Loucy (cell line): Measurements from ENCODE around the gene TMED9.
A peak's percentile ranks its signal among the peaks of the same experiment; 100 is the strongest.

Experiments
- H2AFZ ChIP-seq: fragments of 200-600 bp; sonication (generic); 2 replicates; pipeline ENCODE4 v1.6.0; 2016; ENCODE audit warnings: antibody characterized with exemption, mild to moderate bottlenecking, low read length, moderate library complexity
- H3F3A ChIP-seq: fragments of 200-600 bp; 2 replicates; pipeline ENCODE4 v1.6.0; 2016; ENCODE audit warnings: antibody characterized with exemption, low read depth, mild to moderate bottlenecking
- H3K27me3 ChIP-seq: fragments of 200-600 bp; sonication (generic); 2 replicates; pipeline ENCODE4 v1.6.1; 2014; ENCODE audit warnings: low read length, mild to moderate bottlenecking; ENCODE audit not compliant: insufficient read depth, poor library complexity, severe bottlenecking
- H3K36me3 ChIP-seq: fragments of 200-600 bp; sonication (generic); 2 replicates; pipeline ENCODE4 v1.6.1; 2016; ENCODE audit warnings: low read length; ENCODE audit not compliant: insufficient read depth
- H3K4me1 ChIP-seq: fragments of 200-600 bp; sonication (generic); 2 replicates; pipeline ENCODE4 v1.5.1; 2014; ENCODE audit warnings: low read length, mild to moderate bottlenecking; ENCODE audit not compliant: insufficient read depth, poor library complexity, severe bottlenecking
- H3K4me2 ChIP-seq: fragments of 200-600 bp; sonication (generic); 2 replicates; pipeline ENCODE4 v1.6.0; 2014; ENCODE audit warnings: antibody characterized with exemption, low read length, low read depth, mild to moderate bottlenecking; ENCODE audit not compliant: poor library complexity, severe bottlenecking
- H3K4me3 ChIP-seq: fragments of 200-600 bp; sonication (generic); 2 replicates; pipeline ENCODE4 v1.5.1; 2014; ENCODE audit warnings: low read length, mild to moderate bottlenecking, mixed read lengths; ENCODE audit not compliant: poor library complexity, severe bottlenecking
- H3K79me2 ChIP-seq: fragments of 200-600 bp; sonication (generic); 2 replicates; pipeline ENCODE4 v1.6.1; 2014; ENCODE audit warnings: low read length; ENCODE audit not compliant: insufficient read depth
- H3K9ac ChIP-seq: fragments of 200-600 bp; sonication (generic); 2 replicates; pipeline ENCODE4 v1.6.0; 2014; ENCODE audit warnings: mild to moderate bottlenecking, low read depth, low read length, moderate library complexity; ENCODE audit not compliant: poor library complexity, severe bottlenecking
- H3K9me2 ChIP-seq: fragments of 200-600 bp; sonication (generic); replicated peaks from 2 replicates; pipeline ENCODE4 v1.6.1; 2016; ENCODE audit warnings: low read depth, low read length, mixed read lengths
- H3K9me3 ChIP-seq: fragments of 200-600 bp; sonication (generic); 2 replicates; pipeline ENCODE4 v1.6.1; 2014; ENCODE audit warnings: mild to moderate bottlenecking, antibody characterized with exemption, low read length, low read depth; ENCODE audit not compliant: insufficient read depth
- H4K20me1 ChIP-seq: fragments of 200-600 bp; sonication (generic); 2 replicates; pipeline ENCODE4 v1.6.0; 2014; ENCODE audit warnings: antibody characterized with exemption, low read length, mild to moderate bottlenecking; ENCODE audit not compliant: insufficient read depth, poor library complexity, severe bottlenecking
- CTCF ChIP-seq: fragments of 200-600 bp; sonication (generic); conservative IDR thresholded peaks from 2 replicates; pipeline ENCODE4 v1.5.1; 2014; ENCODE audit warnings: mild to moderate bottlenecking, antibody characterized with exemption, low read length
- EZH2phosphoT487 ChIP-seq: fragments of 200-600 bp; IDR thresholded peaks from 2 replicates; pipeline ENCODE4 v1.6.1; 2018; ENCODE audit warnings: antibody characterized with exemption, mild to moderate bottlenecking, moderate library complexity, borderline replicate concordance

Gene TMED9

DNA sequence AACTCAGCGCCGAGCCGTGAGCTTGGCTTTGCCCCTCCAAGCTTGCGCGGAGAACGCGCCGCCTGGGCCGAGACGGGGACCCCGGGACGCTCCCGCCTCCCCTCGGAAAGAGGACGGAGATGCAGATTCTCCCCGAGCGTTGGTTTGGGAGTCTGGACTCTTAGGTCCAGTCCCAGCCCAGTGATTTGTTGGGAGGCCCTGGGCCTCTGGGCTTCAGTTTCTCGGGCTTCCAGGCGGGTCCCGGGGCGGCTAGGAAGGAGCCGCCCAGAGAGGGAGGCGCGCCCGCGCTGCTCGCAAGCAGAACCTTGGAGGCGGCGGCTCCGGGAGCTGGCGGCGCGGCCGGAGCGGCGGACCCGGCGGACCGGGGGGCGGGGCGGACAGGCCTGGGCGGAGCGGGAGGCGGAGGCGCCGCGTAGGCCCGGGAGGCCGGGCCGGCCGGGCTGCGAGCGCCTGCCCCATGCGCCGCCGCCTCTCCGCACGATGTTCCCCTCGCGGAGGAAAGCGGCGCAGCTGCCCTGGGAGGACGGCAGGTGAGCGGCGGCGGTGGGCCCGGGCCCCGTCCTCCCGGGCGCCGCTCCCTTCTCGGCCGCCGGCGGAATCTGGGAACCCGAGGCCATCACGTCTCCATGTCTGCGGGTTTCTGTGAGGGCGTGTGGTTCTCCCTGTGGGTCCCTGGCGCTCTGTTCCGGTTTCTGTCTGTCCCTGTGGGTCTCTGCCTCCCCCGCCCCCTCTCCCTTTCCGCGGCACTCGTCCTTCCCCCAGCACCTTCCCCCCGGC is 7.9 kb downstream of the TMED9 start, which contains the start of gene B4GALT7:
Gene B4GALT7 (plus strand): TSS at position 402 of the 777 bp plus-strand sequence. CDS start 79 bp downstream, at position 481.
- Histone ChIP-seq H3K9ac (peak within 1 kb of the TSS; percentile 79), H3K9me2 (no peaks in the 10 kb centered on the region), H3K4me1 (peaks cover 5% of the 10 kb centered on the region), H3K79me2 (peaks cover 8% of the 10 kb centered on the region; the same call in 1 of the 2 replicates), H3K27me3 (no peaks in the 10 kb centered on the region), H3K4me2 (peak within 1 kb of the TSS; percentile 92), H3F3A (no peaks in the 10 kb centered on the region), H4K20me1 (peaks cover 4% of the 10 kb centered on the region), H2AFZ (peak within 1 kb of the TSS; percentile 88), H3K4me3 (peak within 1 kb of the TSS; percentile 92), H3K36me3 (no peaks in the 10 kb centered on the region; the same call in 1 of the 2 replicates), H3K9me3 (no peaks in the 10 kb centered on the region)
- TF ChIP-seq EZH2phosphoT487, result no peak
- TF ChIP-seq CTCF, result no peak

- Histone ChIP-seq H3K4me2 (peak overlapping the region; percentile 92), H3K9me2 (no peaks in the 10 kb centered on the region), H3K9ac (peak overlapping the region; percentile 79), H3K4me3 (peak overlapping the region; percentile 92), H4K20me1 (peaks cover 4% of the 10 kb centered on the region), H3K27me3 (no peaks in the 10 kb centered on the region), H2AFZ (peak overlapping the region; percentile 67; the same call in 1 of the 2 replicates), H3F3A (no peaks in the 10 kb centered on the region), H3K79me2 (peaks cover 8% of the 10 kb centered on the region; the same call in 1 of the 2 replicates), H3K9me3 (no peaks in the 10 kb centered on the region), H3K4me1 (peaks cover 5% of the 10 kb centered on the region), H3K36me3 (no peaks in the 10 kb centered on the region)
- TF ChIP-seq CTCF (no peak), EZH2phosphoT487 (no peak)
Measured at GRCh38 chr5:177600508-177601018, 8.6 kb downstream of the TMED9 start.

GRCh38 chr5:177601126-177601525 is 9.1 kb downstream of the TMED9 start:
- peaks cover 4% of the 10 kb centered on the region for H4K20me1 ChIP-seq
- H3K9me3 ChIP-seq, result no peaks in the 10 kb centered on the region
- H3K4me3 ChIP-seq, result peak overlapping the region; percentile 92

More at GRCh38 chr5:177601126-177601525, 9.1 kb downstream of the TMED9 start:
- no peaks in the 10 kb centered on the region for H3K27me3 ChIP-seq
- H2AFZ ChIP-seq, result no peak overlapping the region
- no peaks in the 10 kb centered on the region for H3K36me3 ChIP-seq
- peaks cover 5% of the 10 kb centered on the region for H3K4me1 ChIP-seq
- TF ChIP-seq EZH2phosphoT487 (no peak), CTCF (no peak)
- no peaks in the 10 kb centered on the region for H3K9me2 ChIP-seq
- peak overlapping the region; percentile 92 for H3K4me2 ChIP-seq
- peak overlapping the region; percentile 79 for H3K9ac ChIP-seq
- H3K79me2 ChIP-seq, result peaks cover 8% of the 10 kb centered on the region; the same call in 1 of the 2 replicates
- no peaks in the 10 kb centered on the region for H3F3A ChIP-seq
